Neuronal stem cell (in vitro differentiated cells): ENCODE measurements around the gene ASZ1.

Experiments
- DNase-seq: peaks from one replicate; pipeline ENCODE4 v3.0.0-alpha.2; 2013; ENCODE audit warnings: low spot score
- H2AFZ ChIP-seq: one replicate; pipeline ENCODE4 v1.6.1; 2013; ENCODE audit warnings: mild to moderate bottlenecking, low read length, inconsistent platforms
- H2AK5ac ChIP-seq: 2 replicates; pipeline ENCODE4 v1.6.1; 2013; ENCODE audit warnings: low read depth, mild to moderate bottlenecking, inconsistent platforms, low read length, moderate library complexity, mixed read lengths
- H2BK120ac ChIP-seq: 2 replicates; pipeline ENCODE4 v1.6.1; 2013; ENCODE audit warnings: low read depth, mild to moderate bottlenecking, inconsistent platforms, low read length, moderate library complexity, mixed read lengths
- H2BK12ac ChIP-seq: one replicate; pipeline ENCODE4 v1.6.1; 2013; ENCODE audit warnings: low read length, inconsistent platforms
- H2BK15ac ChIP-seq: 2 replicates; pipeline ENCODE4 v1.6.1; 2013; ENCODE audit warnings: mild to moderate bottlenecking, low read length, inconsistent platforms, mixed read lengths
- H2BK5ac ChIP-seq: one replicate; pipeline ENCODE4 v1.6.1; 2013; ENCODE audit warnings: inconsistent platforms, mild to moderate bottlenecking, low read length, moderate library complexity
- H3K14ac ChIP-seq: one replicate; pipeline ENCODE4 v1.6.1; 2013; ENCODE audit warnings: low read length, inconsistent platforms
- H3K18ac ChIP-seq: 2 replicates; pipeline ENCODE4 v1.6.1; 2013; ENCODE audit warnings: low read length, inconsistent platforms
- H3K23ac ChIP-seq: 2 replicates; pipeline ENCODE4 v1.6.1; 2013; ENCODE audit warnings: low read depth, mild to moderate bottlenecking, mixed read lengths, low read length, inconsistent platforms; ENCODE audit not compliant: poor library complexity
- H3K27ac ChIP-seq: replicated peaks from 3 replicates; pipeline ENCODE4 v1.5.1; 2013; ENCODE audit warnings: low read length, inconsistent platforms
- H3K27me3 ChIP-seq, 3 experiments: 2 replicates each; pipeline ENCODE4 v1.6.1; 2013; ENCODE audit warnings: low read length in 3 of 3, mild to moderate bottlenecking in 2 of 3, inconsistent platforms in 1 of 3, low read depth in 1 of 3, mixed read lengths in 1 of 3, moderate library complexity in 1 of 3; ENCODE audit not compliant: control insufficient read depth in 3 of 3, insufficient read depth in 3 of 3
- H3K36me3 ChIP-seq, 2 donors: replicated peaks in 1 of 2; 2 replicates each; pipeline ENCODE4 v1.6.1; 2013; ENCODE audit warnings: low read length in 2 of 2; ENCODE audit not compliant: control insufficient read depth in 2 of 2, insufficient read depth in 2 of 2
- H3K4ac ChIP-seq: 2 replicates; pipeline ENCODE4 v1.6.1; 2013; ENCODE audit warnings: inconsistent platforms, mild to moderate bottlenecking, low read length, moderate library complexity
- H3K4me1 ChIP-seq, 2 donors: 1 replicate in 1 of 2; 2 replicates in 1 of 2; pipeline ENCODE4 v1.6.1; 2013; ENCODE audit warnings: low read length in 2 of 2, low read depth in 1 of 2; ENCODE audit not compliant: control insufficient read depth in 2 of 2, insufficient read depth in 1 of 2
- H3K4me2 ChIP-seq: one replicate; pipeline ENCODE4 v1.6.1; 2013; ENCODE audit warnings: mild to moderate bottlenecking, low read length, inconsistent platforms; ENCODE audit not compliant: insufficient read depth, poor library complexity, severe bottlenecking
- H3K4me3 ChIP-seq, 2 donors: 2 replicates each; pipeline ENCODE4 v1.5.1; 2013; ENCODE audit warnings: low read length in 2 of 2, mild to moderate bottlenecking in 2 of 2, inconsistent platforms in 1 of 2, moderate library complexity in 1 of 2
- H3K79me1 ChIP-seq: one replicate; pipeline ENCODE4 v1.6.1; 2013; ENCODE audit warnings: low read depth, mild to moderate bottlenecking, inconsistent platforms, low read length, moderate library complexity
- H3K9ac ChIP-seq: one replicate; pipeline ENCODE4 v1.6.1; 2013; ENCODE audit warnings: mild to moderate bottlenecking, low read depth, low read length, inconsistent platforms; ENCODE audit not compliant: poor library complexity
- H3K9me3 ChIP-seq, 2 donors: replicated peaks in 1 of 2; 2 replicates each; pipeline versions ENCODE3 to v1.6.1; 2013; ENCODE audit warnings: low read length in 2 of 2, mild to moderate bottlenecking in 2 of 2, inconsistent platforms in 1 of 2, low read depth in 1 of 2, mixed read lengths in 1 of 2, moderate library complexity in 1 of 2; ENCODE audit not compliant: control insufficient read depth in 2 of 2, insufficient read depth in 1 of 2
- H4K8ac ChIP-seq: one replicate; pipeline ENCODE4 v1.6.1; 2013; ENCODE audit warnings: low read depth, mild to moderate bottlenecking, inconsistent platforms, low read length, moderate library complexity
- H4K91ac ChIP-seq: one replicate; pipeline ENCODE4 v1.6.1; 2013; ENCODE audit warnings: low read length, low read depth, mild to moderate bottlenecking, inconsistent platforms; ENCODE audit not compliant: poor library complexity
- WGBS, 2 donors: extraction: QIAGEN DNeasy Blood & Tissue Kit; methylation state at CpG; one replicate each; pipeline ENCODE4 v1.1.7; 2013; ENCODE audit warnings: missing lambda C conversion rate in 2 of 2, mixed read lengths in 1 of 2; ENCODE audit not compliant: insufficient read length in 2 of 2, insufficient replicate concordance in 1 of 2; ENCODE audit errors: extremely low coverage in 2 of 2; 5-methylcytosine and 5-hydroxymethylcytosine counted together

The ASZ1 gene

DNA sequence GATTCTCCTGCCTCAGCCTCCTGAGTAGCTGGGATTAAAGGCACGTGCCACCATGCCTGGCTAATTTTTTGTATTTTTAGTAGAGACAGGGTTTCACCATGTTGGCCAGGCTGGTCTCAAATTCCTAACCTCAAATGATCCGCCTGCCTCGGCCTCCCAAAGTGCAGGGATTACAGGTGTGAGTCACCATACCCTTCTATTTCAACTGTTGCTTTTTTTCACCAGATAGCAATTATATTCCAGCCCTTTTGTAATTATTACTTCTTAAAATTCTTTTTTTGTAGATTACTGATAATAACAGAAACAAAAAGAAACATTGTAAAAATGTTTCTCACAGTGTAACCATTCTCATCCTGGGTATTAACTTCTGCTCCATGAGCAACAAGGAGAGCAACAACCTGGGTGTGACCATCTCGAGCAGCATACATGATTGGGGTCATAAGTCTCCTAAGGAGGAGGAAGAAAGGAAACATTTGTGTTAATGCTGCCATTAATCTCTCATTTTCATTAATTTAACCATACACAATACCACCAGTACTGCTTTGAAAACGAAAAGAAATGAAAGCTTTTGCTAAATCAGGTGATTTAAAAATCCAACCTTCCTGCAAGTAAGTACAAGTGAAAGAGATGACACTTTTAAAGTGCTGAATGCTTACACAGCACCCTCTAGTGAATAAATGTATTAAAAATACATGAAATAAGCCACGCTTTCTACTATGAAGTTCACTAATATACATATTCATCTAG, 41.8 kb downstream of the ASZ1 start:
- H3K4me3 ChIP-seq, result no peak overlapping the region
- H3K14ac ChIP-seq, result no peak overlapping the region
- no peak overlapping the region for H3K4ac ChIP-seq
- H3K79me1 ChIP-seq, result no peaks in the 10 kb centered on the region
- H2AFZ ChIP-seq, result no peak overlapping the region
- no peak overlapping the region for H3K9ac ChIP-seq
- no peaks in the 10 kb centered on the region for H3K9me3 ChIP-seq
- H2BK120ac ChIP-seq, result no peak overlapping the region
- H3K4me2 ChIP-seq, result no peak overlapping the region
- no peak overlapping the region for H4K8ac ChIP-seq
- H3K23ac ChIP-seq, result no peak overlapping the region
- H2AK5ac ChIP-seq, result no peak overlapping the region
- WGBS, 2 donors, result no CpG with 5 or more reads among the region's 6 CpGs
- no peak overlapping the region for H3K27ac ChIP-seq
- H3K18ac ChIP-seq, result no peak overlapping the region
- H3K27me3 ChIP-seq, result no peaks in the 10 kb centered on the region
- no peak overlapping the region for H2BK15ac ChIP-seq
- H2BK12ac ChIP-seq, result no peak overlapping the region
- DNase-seq, result no peak
- H2BK5ac ChIP-seq, result no peak overlapping the region
- no peaks in the 10 kb centered on the region for H3K4me1 ChIP-seq
- H3K36me3 ChIP-seq, result no peaks in the 10 kb centered on the region
- H4K91ac ChIP-seq, result no peak overlapping the region

DNA sequence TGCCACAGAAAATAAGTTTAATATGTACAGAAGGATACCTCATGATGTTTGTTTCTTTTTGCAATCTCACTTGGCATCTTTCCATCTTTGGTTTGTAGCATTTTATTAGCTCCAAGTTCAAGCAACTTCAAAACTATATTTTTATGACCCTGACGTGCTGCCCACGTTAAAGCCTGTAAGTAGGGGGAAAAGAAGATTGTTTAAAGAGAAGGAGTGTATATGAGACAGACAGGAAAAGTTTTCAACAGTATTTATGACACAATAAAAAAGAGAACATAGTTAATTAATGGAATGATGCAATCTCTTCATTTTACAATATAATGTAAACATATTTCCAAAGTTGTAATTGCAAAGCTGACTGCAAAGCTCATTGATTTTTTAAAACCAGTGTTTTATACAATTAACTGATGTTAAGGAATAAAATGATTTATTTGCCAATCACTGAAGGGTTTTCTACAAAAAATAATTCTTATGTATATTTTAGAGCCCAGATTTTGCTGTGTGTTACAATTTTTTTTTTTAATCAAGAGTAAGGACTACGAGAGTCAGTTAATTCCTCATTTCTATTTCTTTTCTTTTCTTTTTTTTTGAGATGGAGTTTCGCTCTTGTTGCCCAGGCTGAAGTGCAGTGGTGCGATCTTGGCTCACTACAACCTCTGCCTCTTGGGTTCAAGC, 42.5 kb downstream of the ASZ1 start:
- Histone ChIP-seq H3K36me3 (no peaks in the 10 kb centered on the region), H3K27ac (no peak overlapping the region), H2BK120ac (no peak overlapping the region), H3K9ac (no peak overlapping the region), H2BK12ac (no peak overlapping the region), H3K23ac (no peak overlapping the region), H2BK5ac (no peak overlapping the region), H3K4me2 (no peak overlapping the region), H3K4ac (no peak overlapping the region), H3K79me1 (no peaks in the 10 kb centered on the region), H4K8ac (no peak overlapping the region), H3K4me3 (no peak overlapping the region), H2AFZ (no peak overlapping the region), H3K27me3 (no peaks in the 10 kb centered on the region), H3K14ac (no peak overlapping the region), H2BK15ac (no peak overlapping the region), H3K18ac (no peak overlapping the region), H4K91ac (no peak overlapping the region), H3K9me3 (no peaks in the 10 kb centered on the region), H3K4me1 (no peaks in the 10 kb centered on the region), H2AK5ac (no peak overlapping the region)
- no peak for DNase-seq
- WGBS, 2 donors, result no CpG with 5 or more reads among the region's 5 CpGs

DNA sequence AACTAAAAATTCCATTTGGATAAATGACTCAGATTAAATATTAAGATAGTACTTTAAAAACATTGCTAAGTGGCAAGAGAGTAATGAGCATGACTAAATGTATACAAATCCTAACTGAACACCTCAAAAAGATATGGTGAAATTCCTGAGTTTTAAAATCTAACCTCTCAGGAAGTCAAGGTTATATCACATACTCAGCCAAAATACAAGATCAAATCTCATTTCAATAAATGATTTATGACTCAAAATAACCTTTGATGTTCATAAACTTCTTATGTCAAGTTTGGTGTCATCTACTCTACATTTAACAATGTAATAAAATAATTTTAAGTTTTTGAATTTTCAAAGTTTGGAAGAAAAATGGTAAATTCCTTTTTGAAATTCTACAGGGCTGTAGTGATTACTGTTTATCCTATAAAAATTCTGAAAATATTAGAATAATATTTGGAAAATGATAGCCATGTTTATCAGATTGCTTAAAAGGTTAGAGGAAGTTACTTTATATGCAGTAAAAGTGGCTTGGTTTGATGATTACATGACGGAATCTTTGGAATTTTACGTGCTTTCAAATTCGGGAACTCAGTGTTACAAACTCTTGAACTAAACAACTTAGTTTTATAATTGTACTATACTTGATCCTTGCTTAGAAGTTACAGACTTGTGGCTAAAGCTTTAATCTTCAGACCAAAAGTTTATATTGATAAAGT, 43.7 kb downstream of the ASZ1 start:
- H3K36me3 ChIP-seq, result no peaks in the 10 kb centered on the region
- H3K27me3 ChIP-seq, result no peaks in the 10 kb centered on the region
- H2BK5ac ChIP-seq, result no peak overlapping the region
- H3K4me3 ChIP-seq, result no peak overlapping the region
- H3K4me2 ChIP-seq, result no peak overlapping the region
- no peak overlapping the region for H3K27ac ChIP-seq
- H3K23ac ChIP-seq, result no peak overlapping the region
- H3K4me1 ChIP-seq, result no peaks in the 10 kb centered on the region
- H2BK15ac ChIP-seq, result no peak overlapping the region
- DNase-seq, result no peak
- H3K79me1 ChIP-seq, result no peaks in the 10 kb centered on the region
- no peak overlapping the region for H3K14ac ChIP-seq
- H4K8ac ChIP-seq, result no peak overlapping the region
- H4K91ac ChIP-seq, result no peak overlapping the region
- no peak overlapping the region for H3K18ac ChIP-seq
- H3K4ac ChIP-seq, result no peak overlapping the region
- H2AFZ ChIP-seq, result no peak overlapping the region
- no CpG with 5 or more reads among the region's 3 CpGs for WGBS, 2 donors
- H2AK5ac ChIP-seq, result no peak overlapping the region
- H2BK12ac ChIP-seq, result no peak overlapping the region
- no peak overlapping the region for H2BK120ac ChIP-seq
- H3K9me3 ChIP-seq, result no peaks in the 10 kb centered on the region
- H3K9ac ChIP-seq, result no peak overlapping the region

DNA sequence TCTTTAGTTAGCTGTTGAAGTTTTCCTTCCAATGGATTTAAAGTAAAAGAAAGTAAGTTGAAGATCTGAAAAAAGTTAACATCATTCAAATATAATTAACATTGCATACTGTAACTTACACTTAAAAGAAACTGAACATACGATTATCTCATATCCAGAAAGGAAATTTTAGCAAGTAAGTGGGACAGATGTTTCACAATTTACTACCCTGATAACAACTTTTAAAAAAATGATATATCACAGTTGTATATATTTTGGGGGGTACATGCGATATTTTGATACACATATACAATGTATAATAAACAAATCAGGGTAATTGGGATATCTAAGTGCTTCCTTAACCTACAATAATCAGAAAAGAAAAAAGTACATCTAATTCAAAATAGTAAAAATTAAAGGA, 44.2 kb downstream of the ASZ1 start:
- H3K27ac ChIP-seq, result no peak overlapping the region
- H2BK15ac ChIP-seq, result no peak overlapping the region
- H4K8ac ChIP-seq, result no peak overlapping the region
- DNase-seq, result no peak
- H4K91ac ChIP-seq, result no peak overlapping the region
- no peak overlapping the region for H3K4ac ChIP-seq
- no CpG with 5 or more reads among the region's 2 CpGs for WGBS, 2 donors
- no peak overlapping the region for H3K14ac ChIP-seq
- no peak overlapping the region for H2BK12ac ChIP-seq
- H2AK5ac ChIP-seq, result no peak overlapping the region
- H3K36me3 ChIP-seq, result no peaks in the 10 kb centered on the region
- no peaks in the 10 kb centered on the region for H3K27me3 ChIP-seq
- no peak overlapping the region for H3K9ac ChIP-seq
- H3K4me2 ChIP-seq, result no peak overlapping the region
- no peaks in the 10 kb centered on the region for H3K9me3 ChIP-seq
- H3K4me1 ChIP-seq, result no peaks in the 10 kb centered on the region
- no peak overlapping the region for H3K23ac ChIP-seq
- no peak overlapping the region for H3K4me3 ChIP-seq
- H3K79me1 ChIP-seq, result no peaks in the 10 kb centered on the region
- H3K18ac ChIP-seq, result no peak overlapping the region
- H2BK120ac ChIP-seq, result no peak overlapping the region
- no peak overlapping the region for H2AFZ ChIP-seq
- H2BK5ac ChIP-seq, result no peak overlapping the region
